Kidney (tissue), 14 donors: ENCODE measurements around the gene DHX36. TPM values are rescaled to one million over a fixed set of nuclear protein-coding genes. Genes with fewer than 3 reads are reported as not detected.

ENCODE experiments used
- DNase-seq, 5 donors: peaks; one replicate each; pipeline ENCODE4 v3.0.0-alpha.2; 2013 to 2020
- FAIRE-seq: peaks from 2 replicates; lab custom pipeline; 2012; peaks lifted over from hg19 to GRCh38; lab: Jason Lieb, UNC
- H3K27ac ChIP-seq, 2 donors: one replicate each; pipeline ENCODE4 v1.7.0; 2013; ENCODE audit warnings: low read depth in 2 of 2, low read length in 2 of 2, inconsistent platforms in 1 of 2
- H3K27me3 ChIP-seq: one replicate; pipeline ENCODE4 v1.7.1; 2013; ENCODE audit warnings: low read length, inconsistent platforms; ENCODE audit not compliant: control insufficient read depth, insufficient read depth
- H3K36me3 ChIP-seq, 3 donors: one replicate each; pipeline versions ENCODE4 v1.7.0 to v1.7.1; 2013; ENCODE audit warnings: low read length in 3 of 3, control low read depth in 1 of 3, inconsistent platforms in 1 of 3; ENCODE audit not compliant: insufficient read depth in 3 of 3, control insufficient read depth in 2 of 3
- H3K4me1 ChIP-seq, 3 donors: one replicate each; pipeline versions ENCODE4 v1.7.0 to v1.7.1; 2013; ENCODE audit warnings: low read length in 3 of 3, inconsistent platforms in 1 of 3, low read depth in 1 of 3; ENCODE audit not compliant: control insufficient read depth in 2 of 3, insufficient read depth in 2 of 3
- H3K4me3 ChIP-seq, 3 donors: one replicate each; pipeline versions ENCODE4 v1.7.0 to v1.8.1; 2013; ENCODE audit warnings: low read length in 3 of 3, control low read depth in 1 of 3, inconsistent platforms in 1 of 3
- H3K9ac ChIP-seq, 3 donors: one replicate each; pipeline versions ENCODE4 v1.7.0 to v1.7.1; 2013; ENCODE audit warnings: low read length in 3 of 3, control low read depth in 1 of 3, inconsistent platforms in 1 of 3
- H3K9me3 ChIP-seq, 3 donors: one replicate each; pipeline versions ENCODE4 v1.7.0 to v1.7.1; 2013; ENCODE audit warnings: low read length in 3 of 3, control low read depth in 1 of 3, inconsistent platforms in 1 of 3; ENCODE audit not compliant: control insufficient read depth in 2 of 3, insufficient read depth in 1 of 3
- intact Hi-C: fragments of 100-400 bp; cut with DNase I; formaldehyde crosslinking; loops from one replicate; pipeline ENCODE4 v1.11.1; 2022
- polyA plus RNA-seq: library from polyadenylated mRNA; stranded (reverse); fragments of 350-450 nt; fragmentation: Illumina TruSeq; extraction: RNeasy Lipid Tissue Mini Kit (QIAGEN cat#74804); gene quantifications from one replicate; pipeline ENCODE4 v1.2.3, GENCODE V29; 2014; ENCODE audit warnings: low read depth, low replicate concordance; ENCODE audit not compliant: insufficient read depth
- total RNA-seq: library from RNA; stranded (reverse); fragmentation: NEBNext Ultra II Directional; extraction: Animal tissue kit (Norgen Biotek cat#: 25700); gene quantifications from one replicate; pipeline ENCODE4 v1.2.1, GENCODE V29; 2021
- TF ChIP-seq, protein P1 (sequence below): IDR thresholded peaks from 3 replicates; pipeline ENCODE4 v1.5.1; 2012; ENCODE audit warnings: mild to moderate bottlenecking, moderate library complexity, borderline replicate concordance; ENCODE audit not compliant: insufficient read depth; ENCODE audit errors: extremely low read depth
- donor health status: control.
- donor health status: control.
- donor health status: control.
- donor health status: control.
- donor health status: control.
- donor health status: DM: yes; HTN: yes; CAD: no.
- donor health status: Normal renal cell carcinoma (clear cell type).

Gene DHX36
- total and polyA plus RNA-seq, 2 donors from 2014 or later: 19.8 to 76.7 TPM

DNA sequence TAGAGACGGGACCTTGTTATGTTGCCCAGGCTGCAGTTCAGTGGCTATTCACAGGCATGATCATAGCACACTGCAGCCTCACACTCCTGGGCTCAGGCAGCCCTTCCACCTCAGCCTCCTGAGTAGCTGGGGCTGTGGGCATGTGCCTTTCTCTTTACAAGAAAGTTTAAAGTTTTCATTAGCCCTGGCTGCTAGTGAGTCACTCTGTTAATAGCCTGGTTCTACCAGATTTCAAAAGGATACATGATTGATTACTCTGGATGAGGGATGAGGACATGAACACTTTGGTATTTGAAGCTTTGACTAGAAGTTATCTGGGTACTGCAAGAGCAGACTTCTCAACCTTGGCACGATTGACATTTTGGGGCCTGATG, 95.1 kb downstream of the DHX36 start:
- no peak overlapping the region for H3K27ac ChIP-seq
- H3K4me1 ChIP-seq: no peaks in the 10 kb centered on the region
- no peak overlapping the region for H3K4me3 ChIP-seq
- TF ChIP-seq, protein P1, sequence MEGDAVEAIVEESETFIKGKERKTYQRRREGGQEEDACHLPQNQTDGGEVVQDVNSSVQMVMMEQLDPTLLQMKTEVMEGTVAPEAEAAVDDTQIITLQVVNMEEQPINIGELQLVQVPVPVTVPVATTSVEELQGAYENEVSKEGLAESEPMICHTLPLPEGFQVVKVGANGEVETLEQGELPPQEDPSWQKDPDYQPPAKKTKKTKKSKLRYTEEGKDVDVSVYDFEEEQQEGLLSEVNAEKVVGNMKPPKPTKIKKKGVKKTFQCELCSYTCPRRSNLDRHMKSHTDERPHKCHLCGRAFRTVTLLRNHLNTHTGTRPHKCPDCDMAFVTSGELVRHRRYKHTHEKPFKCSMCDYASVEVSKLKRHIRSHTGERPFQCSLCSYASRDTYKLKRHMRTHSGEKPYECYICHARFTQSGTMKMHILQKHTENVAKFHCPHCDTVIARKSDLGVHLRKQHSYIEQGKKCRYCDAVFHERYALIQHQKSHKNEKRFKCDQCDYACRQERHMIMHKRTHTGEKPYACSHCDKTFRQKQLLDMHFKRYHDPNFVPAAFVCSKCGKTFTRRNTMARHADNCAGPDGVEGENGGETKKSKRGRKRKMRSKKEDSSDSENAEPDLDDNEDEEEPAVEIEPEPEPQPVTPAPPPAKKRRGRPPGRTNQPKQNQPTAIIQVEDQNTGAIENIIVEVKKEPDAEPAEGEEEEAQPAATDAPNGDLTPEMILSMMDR: no peak
- H3K9me3 ChIP-seq: no peaks in the 10 kb centered on the region
- intact Hi-C loops: no loop called here
- H3K9ac ChIP-seq: no peak overlapping the region
- DNase-seq (no peak), FAIRE-seq (no peak)
- H3K36me3 ChIP-seq: no peaks in the 10 kb centered on the region
- no peaks in the 10 kb centered on the region for H3K27me3 ChIP-seq

GRCh38 chr3:154228561-154229216, 95.6 kb downstream of the DHX36 start:
- FAIRE-seq (no peak), DNase-seq (peak in 1 of 5 donors; percentile 35)
- TF ChIP-seq, protein P1: no peak
- Histone ChIP-seq H3K36me3 (no peaks in the 10 kb centered on the region), H3K27ac (no peak overlapping the region), H3K4me3 (no peak overlapping the region), H3K9ac (no peak overlapping the region), H3K27me3 (no peaks in the 10 kb centered on the region), H3K4me1 (no peaks in the 10 kb centered on the region), H3K9me3 (no peaks in the 10 kb centered on the region)
- intact Hi-C loops: no loop called here

GRCh38 chr3:154227531-154227930, 96.8 kb downstream of the DHX36 start:
- intact Hi-C loops: no loop called here
- Histone ChIP-seq H3K9ac (no peak overlapping the region), H3K4me1 (no peaks in the 10 kb centered on the region), H3K4me3 (no peak overlapping the region), H3K36me3 (no peaks in the 10 kb centered on the region), H3K27me3 (no peaks in the 10 kb centered on the region), H3K27ac (no peak overlapping the region), H3K9me3 (no peaks in the 10 kb centered on the region)
- DNase-seq (peak in 2 of 5 donors; percentile 21 to 64), FAIRE-seq (no peak)
- TF ChIP-seq, protein P1: no peak

DNA sequence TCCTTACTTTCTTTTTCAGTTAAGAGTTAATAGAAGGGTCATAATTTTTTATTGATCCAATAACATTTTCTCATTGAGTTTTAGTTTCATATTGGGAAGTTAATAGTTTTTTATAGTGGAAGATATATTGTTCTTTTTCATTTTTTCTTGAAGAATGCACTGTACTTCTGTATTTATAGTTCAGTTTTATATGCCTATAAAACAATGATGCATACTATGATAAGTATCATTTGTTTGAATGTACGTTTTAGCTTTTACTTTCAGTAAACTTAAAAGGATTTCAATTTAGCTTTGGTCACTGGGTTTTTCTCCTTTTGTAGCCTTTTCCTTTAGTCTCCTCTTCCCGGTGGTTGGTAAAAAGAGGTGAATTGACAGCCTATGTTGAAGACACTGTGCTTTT, 98.8 kb downstream of the DHX36 start:
- Histone ChIP-seq H3K4me1 (no peaks in the 10 kb centered on the region), H3K27me3 (no peaks in the 10 kb centered on the region), H3K36me3 (no peaks in the 10 kb centered on the region), H3K4me3 (no peak overlapping the region), H3K27ac (no peak overlapping the region), H3K9ac (no peak overlapping the region), H3K9me3 (no peaks in the 10 kb centered on the region)
- FAIRE-seq (peak; percentile 81), DNase-seq (no peak)
- TF ChIP-seq, protein P1: no peak
- intact Hi-C loops: no loop called here
